DMS53 treated with DMSO at 0.1 percent for 48 hours (cell line): ENCODE results near the gene TTYH1.
"Not testable (repeated sequence)": the region's sequence is repeated elsewhere in the genome, so short reads cannot be mapped to it uniquely, and the experiment has no call there.

Source experiments
- DNase-seq: peaks from one replicate; lab custom pipeline; 2025; ENCODE audit not compliant: unreplicated experiment; lab: John Stamatoyannopoulos, UW

TTYH1 gene

GRCh38 chr19:54415208-54415900 lies at the start of gene TTYH1:
TSS of gene TTYH1 (plus strand) at chr19:54415464. CDS start at chr19:54415553, 89 bp downstream.
- DNase-seq: no peak

DNA sequence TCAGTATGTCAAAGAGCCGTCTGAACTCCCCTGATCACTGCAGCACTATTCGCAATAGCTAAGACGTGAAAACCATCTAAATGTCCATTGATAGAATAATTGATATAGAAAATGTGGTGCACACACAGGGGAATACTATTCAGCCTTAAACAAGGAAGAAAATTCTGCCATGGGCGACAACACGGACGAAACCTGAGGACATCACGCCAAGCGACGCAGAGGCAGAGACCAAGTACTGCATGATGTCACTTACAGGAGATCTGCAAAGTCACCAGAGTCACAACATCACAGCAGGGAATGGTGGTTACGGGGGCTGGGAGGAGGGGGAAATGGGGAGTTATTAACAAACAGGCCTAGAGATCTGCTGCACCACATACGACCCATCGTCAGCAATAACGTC lies 49.5 kb upstream of the TTYH1 start:
- DNase-seq: not testable (repeated sequence)

GRCh38 chr19:54366811-54367210 lies 48.5 kb upstream of the TTYH1 start:
- no peak for DNase-seq

GRCh38 chr19:54369082-54369687 lies 46.1 kb upstream of the TTYH1 start:
- DNase-seq: no peak

GRCh38 chr19:54369688-54370433 lies 45.4 kb upstream of the TTYH1 start:
- not testable (repeated sequence) for DNase-seq

GRCh38 chr19:54370434-54370796 lies 44.8 kb upstream of the TTYH1 start:
- DNase-seq: not testable (repeated sequence)

DNA sequence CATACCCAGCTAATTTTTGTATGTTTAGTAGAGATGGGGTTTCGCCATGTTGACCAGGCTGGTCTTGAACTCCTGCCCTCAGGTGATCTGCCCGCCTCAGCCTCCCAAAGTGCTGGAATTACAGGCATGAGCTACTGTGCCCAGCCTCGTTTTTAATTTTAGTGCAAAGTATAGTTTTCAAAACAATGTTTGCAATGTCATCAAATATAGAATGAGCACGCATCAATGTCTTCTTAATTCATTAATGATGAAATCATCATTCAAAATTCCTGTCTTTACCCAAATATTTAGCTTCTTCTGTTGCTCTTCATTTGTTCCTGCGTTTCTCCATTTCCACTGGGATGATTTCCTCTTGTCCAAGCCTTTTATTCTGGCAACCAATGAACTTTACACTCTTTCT lies 43.8 kb upstream of the TTYH1 start:
- DNase-seq: not testable (repeated sequence)

DNA sequence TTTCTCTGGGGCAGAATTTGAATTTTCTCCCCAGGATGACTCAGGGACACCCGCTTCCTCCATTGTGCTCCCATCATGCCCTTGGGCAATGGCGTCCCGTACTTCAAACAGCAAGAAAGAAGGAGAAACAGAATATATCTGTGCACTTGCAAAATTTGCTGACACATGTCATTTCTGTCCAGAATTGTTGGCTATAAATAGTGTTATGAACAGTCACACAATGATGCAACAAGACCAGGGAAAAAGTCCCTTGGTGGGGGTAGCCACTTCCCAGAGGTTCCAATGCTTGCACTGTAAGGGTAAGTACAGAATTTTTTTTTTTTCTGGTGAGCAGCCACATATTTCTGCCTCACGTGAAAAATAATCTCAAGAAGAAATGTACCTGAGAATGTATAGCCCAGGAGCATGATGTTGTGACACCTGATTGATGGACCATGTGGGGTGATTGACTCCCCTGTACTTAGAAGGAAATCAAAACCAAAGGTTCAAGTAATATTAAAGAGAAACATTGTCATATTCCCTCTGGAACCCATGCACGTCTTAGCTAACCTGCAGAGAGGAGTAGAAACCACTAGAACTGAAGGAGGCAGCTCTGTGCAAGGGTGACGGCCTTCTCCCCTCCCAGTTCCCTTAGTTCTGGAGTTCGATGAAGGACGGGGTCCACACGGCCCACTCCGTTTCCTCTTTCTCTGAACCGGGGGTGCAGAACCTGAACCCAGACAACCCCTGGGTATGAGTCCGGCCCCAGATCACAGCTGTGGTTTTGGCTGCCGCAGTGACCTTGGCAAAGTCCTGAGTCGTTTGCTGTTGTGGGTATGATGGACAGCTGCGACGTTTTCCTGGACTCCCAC lies 41.3 kb upstream of the TTYH1 start:
- no peak for DNase-seq

DNA sequence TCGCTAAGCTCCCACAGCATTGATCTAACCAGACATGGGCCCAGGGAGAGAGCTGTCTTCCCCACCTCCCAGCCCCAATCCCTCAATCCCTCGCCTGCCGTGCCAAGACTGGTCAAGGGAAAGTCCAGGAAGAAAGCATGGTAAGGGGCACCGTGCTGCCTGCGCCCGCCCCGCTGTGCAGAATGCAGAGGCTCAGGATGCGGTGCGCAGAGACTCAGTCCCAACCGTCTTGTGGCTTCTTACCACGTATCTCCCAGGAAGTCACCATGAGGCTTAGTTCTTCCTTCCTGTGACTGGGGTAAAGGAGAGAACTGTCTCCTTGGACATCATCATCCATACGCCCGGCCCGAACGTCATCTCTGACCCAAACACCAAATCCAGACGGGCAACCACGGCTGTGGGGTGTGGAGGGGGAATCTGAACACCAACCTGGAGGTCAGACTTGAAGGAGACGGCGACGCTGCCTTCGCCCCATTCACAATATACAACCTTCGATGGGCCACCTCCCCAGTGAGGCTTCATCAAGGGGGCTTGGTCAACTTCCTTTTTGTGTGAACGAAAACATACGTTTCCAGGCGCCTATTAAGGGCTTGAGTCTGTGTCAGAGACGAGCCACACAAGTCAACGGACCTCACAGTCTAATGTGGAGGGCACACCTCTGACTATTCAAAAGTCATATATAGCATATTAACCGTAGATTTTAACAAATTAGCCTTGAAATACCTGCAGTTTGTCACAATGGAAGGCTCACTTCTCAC lies 39.9 kb upstream of the TTYH1 start:
- not testable (repeated sequence) for DNase-seq

- DNase-seq: no peak
Measured at GRCh38 chr19:54376610-54377285, 38.5 kb upstream of the TTYH1 start.

DNA sequence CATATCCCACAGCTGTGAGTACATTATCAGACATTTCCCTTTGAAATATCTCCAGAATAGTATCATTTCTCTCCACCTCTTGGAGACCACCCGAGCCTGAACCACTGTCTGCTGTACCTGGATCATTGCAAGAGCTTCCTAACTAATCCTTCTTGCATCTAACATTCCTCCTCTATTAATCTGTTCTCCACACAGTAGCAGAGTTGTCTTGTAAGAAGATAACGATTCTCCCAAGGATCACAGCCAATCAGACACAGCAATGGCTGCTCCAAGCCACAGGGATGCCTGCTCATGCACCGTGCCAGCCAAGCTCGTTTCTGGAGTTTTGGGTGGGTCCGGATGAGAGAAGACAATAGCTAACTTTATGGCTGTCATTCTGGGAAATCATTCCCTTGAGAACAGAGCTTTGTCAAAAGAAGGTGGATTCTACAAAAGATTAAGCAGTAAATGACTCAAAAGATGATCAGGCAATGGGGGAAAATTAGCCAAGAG lies 36.0 kb upstream of the TTYH1 start:
- DNase-seq: no peak

DNA sequence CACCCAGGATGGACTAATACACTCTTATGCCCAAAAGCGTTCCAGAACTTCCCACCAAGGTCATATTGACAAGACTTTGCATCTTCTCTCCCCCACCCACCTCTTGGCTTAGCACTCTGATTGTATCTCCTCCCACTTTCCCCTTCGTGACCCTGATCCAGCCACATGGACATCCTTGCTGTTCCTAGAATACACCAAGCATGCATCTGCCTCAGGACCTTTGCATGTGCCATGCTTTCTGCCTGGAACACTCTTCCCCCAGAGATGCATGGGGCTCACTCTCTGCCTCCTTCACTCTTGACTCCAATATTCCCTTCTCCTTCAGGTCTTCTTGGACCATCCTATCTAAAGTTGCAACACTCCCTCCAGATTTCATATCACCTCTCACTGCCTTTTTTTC lies 34.4 kb upstream of the TTYH1 start:
- DNase-seq: no peak

DNA sequence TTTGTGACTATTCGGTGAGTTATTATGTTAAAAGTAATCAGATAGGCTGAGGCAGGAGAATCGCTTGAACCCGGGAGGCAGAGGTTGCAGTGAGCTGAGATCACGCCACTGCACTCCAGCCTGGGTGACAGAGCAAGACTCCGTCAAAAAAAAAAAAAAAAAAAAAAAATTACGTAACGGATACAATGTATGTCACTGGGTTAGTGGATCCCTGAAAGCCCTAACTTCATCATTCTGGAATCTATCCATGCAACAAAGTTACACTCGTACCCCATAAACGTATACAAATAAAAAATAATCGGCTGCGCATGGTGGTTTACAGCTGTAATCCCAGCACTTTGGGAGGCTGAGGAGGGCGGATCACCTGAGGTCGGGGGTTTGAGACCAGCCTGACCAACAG lies 33.2 kb upstream of the TTYH1 start:
- not testable (repeated sequence) for DNase-seq

DNA sequence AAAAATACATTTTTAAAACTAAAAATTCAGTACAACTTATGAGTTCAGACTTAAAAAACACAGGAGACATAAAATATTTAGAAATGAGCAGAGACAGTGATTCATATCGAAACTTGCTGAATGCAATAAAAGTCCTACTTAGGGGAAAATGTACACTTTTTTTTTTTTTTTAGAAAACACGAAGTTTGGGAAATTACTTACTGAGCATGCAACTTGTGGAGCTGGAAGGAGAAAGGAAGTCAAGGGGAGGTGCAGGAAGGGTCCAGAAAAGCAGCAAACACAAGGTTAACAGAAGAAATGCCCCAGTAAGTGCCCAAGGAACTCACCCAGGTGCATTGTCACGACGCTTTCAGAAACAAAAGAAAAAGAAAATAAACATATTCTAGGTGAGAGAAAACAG lies 31.9 kb upstream of the TTYH1 start:
- DNase-seq: no peak

DNA sequence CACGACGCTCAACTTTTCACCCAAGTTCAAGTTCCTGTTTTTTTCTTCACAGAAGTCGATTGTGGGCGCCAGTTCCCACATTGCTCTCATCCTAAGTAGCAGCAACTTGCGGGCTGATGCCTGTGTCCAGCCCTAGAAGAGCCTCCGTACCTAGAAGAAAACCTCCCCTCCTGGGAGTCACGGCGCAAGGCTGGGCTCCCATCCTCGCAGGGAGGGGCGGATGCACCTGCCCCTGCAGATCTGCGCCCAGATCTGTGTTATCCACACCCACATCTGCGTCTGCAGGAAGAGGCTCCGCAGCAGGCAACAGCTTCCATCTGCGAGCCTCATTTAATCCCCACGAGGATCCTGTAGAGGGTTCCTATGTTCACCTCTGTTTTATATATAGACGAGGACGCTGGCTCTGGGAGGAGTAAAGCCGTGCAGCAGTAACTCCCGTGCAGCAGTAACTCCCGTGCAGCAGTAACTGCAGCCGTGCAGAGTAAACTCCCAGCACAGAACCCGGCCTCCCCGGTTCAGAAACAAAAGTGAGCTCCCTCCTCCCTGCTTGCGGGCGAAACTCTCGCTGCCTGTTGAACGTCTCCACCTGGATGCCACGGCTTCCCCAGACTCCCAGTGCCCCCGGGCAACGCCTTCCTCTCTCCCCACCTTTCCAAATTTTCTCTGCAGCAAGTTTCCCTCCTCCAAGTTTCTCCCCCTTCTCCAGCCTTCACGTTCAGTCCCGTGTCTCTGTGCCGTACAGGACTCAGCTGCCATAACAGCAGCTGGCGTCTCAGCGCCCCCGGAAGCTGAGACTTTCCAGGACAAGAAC lies 27.1 kb upstream of the TTYH1 start:
- DNase-seq: no peak

- DNase-seq: no peak
Measured at GRCh38 chr19:54388802-54389139, 26.5 kb upstream of the TTYH1 start.

GRCh38 chr19:54389553-54389952 lies 25.7 kb upstream of the TTYH1 start:
- no peak for DNase-seq

GRCh38 chr19:54390942-54391577 lies 24.2 kb upstream of the TTYH1 start:
- peak; percentile 29 for DNase-seq
